Stimulated activated CD8-positive, alpha-beta memory T cell treated with anti-CD3 and anti-CD28 coated beads, Interleukin-2, amount 100 ng/mL, for 1 hour (primary cell): Measurements from ENCODE around the gene ATL1.

Experiments
- DNase-seq, 2 donors: peaks; one replicate each; pipeline ENCODE4 v3.0.0-alpha.2; 2020; ENCODE audit warnings: low read depth in 2 of 2

The ATL1 gene

DNA sequence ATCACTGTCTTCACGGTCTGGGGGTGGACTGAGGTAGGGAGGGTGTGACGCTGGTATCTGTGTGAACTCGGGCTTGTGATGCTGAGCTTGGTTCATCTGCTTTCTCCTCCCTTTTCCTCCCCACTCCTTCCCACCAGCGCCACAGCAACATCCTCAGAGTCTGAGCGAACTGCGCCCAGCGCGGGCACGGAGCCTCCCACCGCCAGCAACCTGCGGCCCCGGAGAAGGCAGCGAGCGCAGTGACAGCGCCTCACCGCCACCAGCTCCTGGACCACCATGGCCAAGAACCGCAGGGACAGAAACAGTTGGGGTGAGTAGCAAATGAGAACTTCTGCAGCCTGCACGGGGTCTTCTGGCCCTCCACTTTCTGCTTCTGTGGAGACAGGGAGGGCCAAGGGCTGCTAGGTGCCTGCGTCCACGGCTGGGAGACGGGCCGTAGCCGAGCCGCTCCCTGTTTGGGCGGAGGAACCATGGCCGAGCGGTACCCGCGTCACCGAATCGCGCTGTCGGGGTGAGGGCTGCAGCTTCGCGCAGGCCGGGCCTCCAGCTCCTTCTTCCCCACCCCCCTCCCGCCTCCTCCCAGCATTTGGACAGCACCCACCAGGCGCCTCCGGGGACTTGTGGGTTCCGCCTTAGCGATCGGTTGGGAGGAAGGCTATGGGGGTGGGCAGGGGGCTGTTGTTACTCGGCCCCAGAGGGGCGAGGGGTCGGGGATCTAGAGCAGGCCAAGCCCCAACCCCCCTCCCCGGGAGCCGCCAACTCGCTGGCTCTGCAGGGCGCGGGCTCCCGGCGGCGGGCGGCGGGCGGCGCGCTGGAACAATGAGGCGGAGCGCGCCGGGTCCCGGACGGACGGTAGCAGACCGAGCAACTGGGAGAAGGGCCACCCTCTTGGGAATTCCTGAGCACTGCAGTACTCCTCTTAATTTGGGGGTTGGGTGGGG is at the start of gene ATL1:
TSS of gene ATL1 (plus strand) at position 156 of the 941 bp plus-strand sequence. CDS start at position 277, 121 bp downstream.
- DNase-seq: no peak

GRCh38 chr14:50510157-50510556 is 49.8 kb upstream of the ATL1 start:
- DNase-seq: no peak

GRCh38 chr14:50512463-50512862 is 47.5 kb upstream of the ATL1 start:
- no peak for DNase-seq

- no peak for DNase-seq
Measured at GRCh38 chr14:50516091-50516490, 43.9 kb upstream of the ATL1 start.

DNA sequence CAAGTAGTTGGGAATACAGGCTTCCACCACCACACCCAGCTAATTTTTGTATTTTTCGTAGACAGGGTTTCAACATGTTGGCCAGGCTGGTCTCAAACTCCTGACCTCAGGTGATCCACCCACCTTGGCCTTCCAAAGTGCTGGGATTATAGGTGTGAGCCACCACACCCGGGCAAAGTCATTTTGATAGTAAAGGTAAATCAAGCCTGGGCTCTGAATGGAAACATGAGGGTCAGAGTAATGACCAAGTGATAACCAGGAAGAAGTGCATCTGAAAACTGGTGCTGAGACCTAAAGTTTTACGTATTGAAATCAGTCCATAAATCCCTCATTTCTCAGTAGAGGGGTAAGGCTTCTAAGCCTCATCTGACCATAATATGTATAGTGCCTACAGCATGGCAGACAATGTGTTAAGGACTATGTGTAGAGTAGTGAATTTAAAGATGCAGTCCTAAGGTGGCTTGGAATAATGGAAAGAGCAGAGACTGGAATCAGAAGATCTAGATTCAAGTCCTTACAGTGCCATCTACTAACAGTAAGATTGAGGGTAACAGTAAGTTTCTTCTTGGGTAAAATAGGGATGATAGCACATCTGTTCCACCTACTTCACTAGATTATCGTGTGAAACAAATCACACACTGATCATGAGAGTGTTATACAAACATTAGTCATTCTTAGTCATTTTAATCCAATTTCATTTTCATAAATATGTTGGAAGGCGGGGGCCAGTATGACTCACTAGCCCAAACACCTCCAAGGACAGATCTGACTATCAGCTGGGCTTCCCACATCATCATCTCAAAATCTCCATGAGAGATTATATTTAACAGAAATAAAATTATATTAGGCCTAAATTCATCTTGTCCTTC is 38.8 kb upstream of the ATL1 start:
- no peak for DNase-seq

DNA sequence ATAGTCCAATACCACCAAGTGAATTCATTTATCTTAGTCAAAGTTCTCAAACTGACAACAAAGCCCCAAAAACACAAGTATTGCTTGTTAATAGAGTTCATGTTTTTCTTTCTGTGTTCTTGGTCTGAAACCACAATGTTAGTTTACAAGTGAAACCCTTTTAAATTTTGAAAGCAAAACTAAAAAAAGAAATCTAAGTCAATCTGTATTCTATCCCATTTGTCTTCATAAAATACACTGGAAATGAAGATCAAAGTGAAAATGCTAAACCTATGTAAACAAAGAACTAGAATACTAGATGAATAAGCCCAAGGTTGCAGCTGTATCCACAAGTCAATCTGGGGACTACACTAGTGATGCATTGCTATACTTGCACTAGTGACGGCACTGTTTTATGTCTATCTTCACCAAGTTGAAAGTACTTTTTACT is 38.0 kb upstream of the ATL1 start:
- DNase-seq: no peak

DNA sequence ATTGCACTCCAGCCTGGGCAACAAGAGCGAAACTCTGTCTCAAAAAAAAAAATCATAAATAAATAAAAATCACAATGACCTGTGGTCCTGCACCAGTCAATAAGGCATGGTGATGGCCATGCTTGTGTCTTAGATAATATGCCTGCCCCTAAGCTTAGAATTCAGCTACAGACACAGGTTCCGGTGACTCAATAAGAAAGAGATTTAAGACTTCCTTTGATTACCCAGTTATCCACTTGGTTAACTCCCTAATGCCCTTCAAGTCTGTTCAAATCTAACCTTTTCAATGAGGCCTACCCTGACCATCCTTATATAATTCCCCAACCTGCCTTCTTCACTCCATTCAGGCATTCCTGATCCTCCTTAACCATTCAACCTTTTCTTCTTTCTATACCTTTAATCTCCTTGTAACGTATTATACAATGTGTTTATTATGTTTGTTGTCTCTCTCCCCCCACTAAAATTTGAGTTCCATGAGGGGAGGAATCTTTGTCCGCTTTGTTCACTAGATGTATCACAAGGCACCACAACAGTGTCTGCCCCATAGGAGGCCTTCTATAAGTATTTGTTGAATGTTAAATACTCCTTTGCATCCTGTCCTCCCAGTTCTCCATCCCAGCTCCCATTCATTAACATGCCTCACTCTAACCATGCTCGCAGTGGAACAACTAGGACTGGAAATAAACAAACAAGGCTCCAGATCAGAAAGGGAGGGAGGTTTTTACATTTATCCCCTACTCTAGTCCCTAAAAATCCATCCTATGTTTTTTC is 36.5 kb upstream of the ATL1 start:
- no peak for DNase-seq

GRCh38 chr14:50524060-50524459 is 35.9 kb upstream of the ATL1 start:
- DNase-seq: no peak

- DNase-seq: no peak
Measured at GRCh38 chr14:50524731-50525515, 35.0 kb upstream of the ATL1 start.

GRCh38 chr14:50528000-50528399 is 31.9 kb upstream of the ATL1 start:
- DNase-seq: no peak

DNA sequence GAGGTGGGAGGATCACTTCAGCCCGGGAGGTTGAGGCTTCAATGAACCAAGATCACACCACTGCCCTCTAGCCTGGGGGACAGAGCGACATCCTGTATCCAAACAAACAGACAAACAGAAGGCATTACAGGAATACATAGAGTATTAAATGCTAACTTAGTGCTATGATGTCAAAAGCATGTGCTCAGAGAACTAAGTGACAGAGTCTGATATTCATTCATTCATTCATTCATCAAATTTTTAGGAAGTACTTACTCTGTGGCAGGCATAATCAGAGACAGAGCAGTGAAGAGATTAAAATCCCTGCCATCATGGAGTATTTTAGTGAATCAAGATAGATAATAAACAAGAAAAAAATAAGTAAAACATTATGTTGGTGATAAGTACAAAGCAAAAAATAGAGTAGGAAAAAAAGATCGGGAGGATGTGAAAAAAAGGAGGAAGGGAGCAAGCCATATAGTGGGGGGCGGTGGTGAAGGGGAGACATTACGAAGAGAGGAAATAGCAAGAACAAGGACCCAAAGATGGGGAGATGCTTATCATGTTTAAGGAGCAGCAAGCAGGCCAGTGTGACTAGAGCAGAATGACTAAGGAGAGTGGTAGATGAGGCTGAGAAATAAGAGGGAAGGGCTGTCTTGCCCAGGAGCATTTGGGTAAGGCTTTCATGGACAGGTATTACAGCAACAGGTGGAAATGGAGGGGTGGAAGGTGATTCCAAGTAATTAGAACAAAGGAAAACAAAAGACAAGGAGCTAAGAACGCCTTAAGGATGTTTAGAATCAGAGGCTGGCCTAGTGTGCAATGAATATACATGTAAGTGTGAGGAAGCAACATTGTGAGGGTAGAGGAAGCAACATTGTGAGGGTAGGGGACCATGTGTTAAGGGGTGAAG is 30.4 kb upstream of the ATL1 start:
- DNase-seq: no peak

GRCh38 chr14:50530358-50530757 is 29.6 kb upstream of the ATL1 start:
- no peak for DNase-seq

DNA sequence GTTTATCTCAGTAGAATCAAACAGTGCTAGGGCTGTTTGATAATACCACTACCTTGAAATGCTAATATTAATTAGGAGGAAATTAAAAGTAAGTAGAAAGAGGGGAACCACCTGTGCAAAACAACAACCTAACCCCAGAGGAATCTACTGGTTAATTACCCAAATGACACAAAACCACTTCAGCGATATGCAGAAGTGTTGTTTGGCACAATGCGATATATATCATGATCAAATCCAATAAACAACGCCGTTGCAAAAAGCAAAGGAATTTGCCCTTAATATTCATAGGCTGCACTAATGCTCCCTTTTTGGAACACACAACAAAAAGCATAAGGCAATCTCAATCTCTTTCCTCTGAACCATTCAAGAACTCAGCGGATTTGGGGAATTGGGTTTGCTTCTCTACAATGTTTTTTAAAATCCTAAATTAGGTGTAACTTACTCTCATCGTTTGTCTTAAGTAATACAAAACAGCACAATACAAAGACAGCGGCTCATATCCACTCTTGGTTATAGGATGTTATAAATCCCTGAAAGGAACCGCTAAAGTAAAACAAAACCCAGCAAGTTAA is 29.1 kb upstream of the ATL1 start:
- DNase-seq: no peak

DNA sequence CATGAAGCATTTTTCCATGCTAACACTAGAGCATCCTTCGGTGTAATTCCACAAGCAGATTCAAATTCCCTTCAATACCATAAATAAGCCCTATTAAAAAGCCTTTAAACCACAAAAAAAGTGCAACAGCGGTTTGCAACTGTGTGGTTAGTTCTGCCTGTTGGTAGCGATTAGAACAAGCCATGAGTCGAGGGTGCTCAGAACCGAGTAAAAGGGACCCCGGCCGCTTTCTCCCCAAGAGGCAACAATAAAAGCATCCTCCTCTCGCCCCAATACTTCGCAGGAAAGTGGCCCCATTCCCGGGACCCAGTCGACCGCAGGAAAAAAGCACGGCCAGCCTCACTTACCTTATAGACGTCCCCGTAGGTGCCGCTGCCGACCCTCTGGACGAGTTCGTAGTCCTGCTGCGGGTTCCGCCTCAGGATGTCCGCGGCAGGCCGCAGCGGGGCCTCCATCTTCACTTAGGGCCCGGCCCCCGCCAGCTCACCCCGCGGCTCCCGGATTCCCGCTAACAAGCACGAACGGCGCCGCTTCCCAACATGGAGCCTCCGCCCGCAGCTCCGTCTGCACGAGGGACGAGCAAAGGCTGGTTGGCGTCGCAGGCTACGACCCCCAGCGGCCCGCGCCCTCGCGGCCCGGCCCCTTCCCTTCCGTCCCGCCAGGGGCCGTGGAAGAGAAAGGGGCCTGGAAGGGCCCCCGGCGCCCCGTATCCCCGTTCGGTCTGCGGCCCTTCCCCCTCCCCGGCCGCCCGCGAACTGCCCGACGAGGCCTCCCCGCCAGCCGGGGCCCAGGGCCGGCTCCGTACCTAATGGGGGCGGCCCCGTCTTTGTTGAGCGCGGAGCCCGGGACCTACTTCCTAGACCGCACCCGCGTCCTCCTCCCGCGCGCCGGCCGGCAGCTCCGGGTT is 28.1 kb upstream of the ATL1 start:
- peak in 1 of 2 donors; percentile 8 for DNase-seq

DNA sequence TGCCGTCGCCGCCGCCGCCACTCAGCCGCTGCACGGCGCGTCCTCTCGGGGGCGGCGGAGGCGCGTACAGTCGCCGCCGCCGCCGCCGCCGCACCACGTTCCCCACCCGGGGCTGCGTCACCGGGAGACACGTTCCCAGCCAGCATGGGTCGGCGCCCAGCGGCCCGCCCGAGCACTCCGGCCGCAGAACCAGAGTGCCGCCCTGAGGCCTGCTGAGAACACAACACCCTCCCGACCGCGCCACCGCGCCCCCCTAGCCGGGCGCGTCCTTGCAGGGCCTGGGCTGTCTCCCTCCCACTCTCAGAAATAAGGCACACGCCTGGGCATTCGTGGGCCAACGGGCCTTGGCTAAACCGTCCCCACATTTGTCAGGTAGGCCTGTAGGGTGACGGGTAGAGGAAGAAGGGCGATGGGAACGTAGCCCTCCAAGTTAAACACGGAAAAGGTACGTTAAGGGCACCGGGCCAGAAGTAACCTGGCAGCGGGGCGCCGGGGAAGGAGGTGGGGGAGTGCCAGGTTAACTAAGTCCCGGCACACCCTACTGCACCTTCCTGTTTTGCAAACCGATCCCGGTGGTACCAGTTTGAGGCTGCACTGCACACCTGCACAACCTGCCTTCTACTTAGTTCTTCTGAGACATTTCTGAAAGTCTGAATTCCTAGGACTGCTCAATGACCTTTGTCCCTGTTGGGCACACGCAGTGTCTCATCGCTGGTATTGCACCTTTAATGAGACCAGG is 27.3 kb upstream of the ATL1 start, which contains the start of gene MAP4K5:
TSS of gene MAP4K5 (minus strand) at position 68 of the 739 bp plus-strand sequence. CDS start 520 bp downstream, outside the sequence.
- DNase-seq: peak; percentile 76 to 81

GRCh38 chr14:50533241-50533705 is 26.7 kb upstream of the ATL1 start:
- no peak for DNase-seq

- DNase-seq: no peak
Measured at GRCh38 chr14:50533806-50534205, 26.1 kb upstream of the ATL1 start.
